HG03354 (cell line): ENCODE results near the gene NFYA.
A peak's percentile ranks its signal among the peaks of the same experiment; 100 is the strongest.

Experiments used
- ATAC-seq: cut with Tn5 transposase; IDR thresholded peaks from one replicate; pipeline ENCODE4 v1.9.1; 2021; ENCODE audit warnings: mild to moderate bottlenecking; ENCODE audit not compliant: unreplicated experiment, poor library complexity, severe bottlenecking

NFYA gene

GRCh38 chr6:41072836-41073202 is at the start of gene NFYA:
Gene NFYA (plus strand): TSS chr6:41072974. CDS start chr6:41079090, 6,116 bp downstream.
- peak; percentile 65 for ATAC-seq

- ATAC-seq: no peak
Measured at GRCh38 chr6:41023114-41023513, 49.7 kb upstream of the NFYA start.

GRCh38 chr6:41025966-41026530 is 46.7 kb upstream of the NFYA start:
- ATAC-seq: no peak

GRCh38 chr6:41027241-41027640 is 45.5 kb upstream of the NFYA start:
- ATAC-seq: no peak

GRCh38 chr6:41027799-41028560 is 44.8 kb upstream of the NFYA start:
- peak; percentile 92 for ATAC-seq

- peak; percentile 47 for ATAC-seq
Measured at GRCh38 chr6:41028561-41029412, 44.0 kb upstream of the NFYA start.

- ATAC-seq: no peak
Measured at GRCh38 chr6:41032830-41033229, 39.9 kb upstream of the NFYA start.

GRCh38 chr6:41033776-41034175 is 39.0 kb upstream of the NFYA start:
- ATAC-seq: no peak

- ATAC-seq: no peak
Measured at GRCh38 chr6:41036186-41036585, 36.6 kb upstream of the NFYA start.

GRCh38 chr6:41036601-41037000 is 36.2 kb upstream of the NFYA start:
- no peak for ATAC-seq

- no peak for ATAC-seq
Measured at GRCh38 chr6:41037107-41037900, 35.5 kb upstream of the NFYA start.

- ATAC-seq: no peak
Measured at GRCh38 chr6:41038205-41038604, 34.6 kb upstream of the NFYA start.

GRCh38 chr6:41039060-41039998 is 33.4 kb upstream of the NFYA start, which contains the start of gene UNC5CL:
Gene UNC5CL (minus strand): TSS chr6:41039221. CDS start chr6:41035074, 4,147 bp downstream.
- ATAC-seq: no peak

GRCh38 chr6:41040101-41040939 is 32.5 kb upstream of the NFYA start:
- peak; percentile 59 for ATAC-seq

- no peak for ATAC-seq
Measured at GRCh38 chr6:41040940-41041536, 31.7 kb upstream of the NFYA start.

- no peak for ATAC-seq
Measured at GRCh38 chr6:41042226-41043055, 30.3 kb upstream of the NFYA start, which contains the start of gene TSPO2. Gene TSPO2 (plus strand): TSS chr6:41042467. CDS start chr6:41042986, 519 bp downstream.

- ATAC-seq: no peak
Measured at GRCh38 chr6:41043151-41043550, 29.6 kb upstream of the NFYA start.
